Esophagus muscularis mucosa (tissue), 4 donors: Measurements from ENCODE around the gene AATK.

Experiments used
- CTCF ChIP-seq, 3 experiments: fragments of 200-600 bp in 2 of 3; fragments of 450-650 bp in 1 of 3; sonication (generic) in 2 of 3; IDR thresholded peaks; one replicate each; pipeline ENCODE4 v1.5.1; 2017 to 2019; ENCODE audit warnings: antibody characterized with exemption in 3 of 3, mild to moderate bottlenecking in 2 of 3, moderate library complexity in 1 of 3
- EP300 ChIP-seq: sonication (generic); formaldehyde crosslinking; IDR thresholded peaks from one replicate; pipeline ENCODE4 v1.6.1; 2017; ENCODE audit warnings: antibody characterized with exemption
- POLR2A ChIP-seq: fragments of 450-650 bp; IDR thresholded peaks from one replicate; pipeline ENCODE4 v1.6.1; 2017; ENCODE audit warnings: antibody characterized with exemption, moderate library complexity, mild to moderate bottlenecking, low read depth
- POLR2AphosphoS5 ChIP-seq, 2 donors: sonication (generic); formaldehyde crosslinking; IDR thresholded peaks; one replicate each; pipeline ENCODE4 v1.6.1; 2017; ENCODE audit warnings: antibody characterized with exemption in 2 of 2

- TF ChIP-seq CTCF (IDR thresholded peaks at IDR 0.05): no peak
- TF ChIP-seq POLR2AphosphoS5 (IDR thresholded peaks at IDR 0.05): no peak
- TF ChIP-seq POLR2A: no peak
- TF ChIP-seq EP300: no peak
Observed at GRCh38 chr17:81092518-81093095, 73.4 kb downstream of the AATK start.
